Measurements from ENCODE around the gene CTNNBIP1. TPM values are rescaled to one million over a fixed set of nuclear protein-coding genes. Genes with fewer than 3 reads are reported as not detected.

CTNNBIP1 gene
- total RNA-seq, 1 donor from 2014 or later = 33.0 TPM

GRCh38 chr1:9835404-9835757 is 74.7 kb downstream of the CTNNBIP1 start:
- DNase-seq (ENCODE audit: low read depth in 2 of 2) = no peak

DNA sequence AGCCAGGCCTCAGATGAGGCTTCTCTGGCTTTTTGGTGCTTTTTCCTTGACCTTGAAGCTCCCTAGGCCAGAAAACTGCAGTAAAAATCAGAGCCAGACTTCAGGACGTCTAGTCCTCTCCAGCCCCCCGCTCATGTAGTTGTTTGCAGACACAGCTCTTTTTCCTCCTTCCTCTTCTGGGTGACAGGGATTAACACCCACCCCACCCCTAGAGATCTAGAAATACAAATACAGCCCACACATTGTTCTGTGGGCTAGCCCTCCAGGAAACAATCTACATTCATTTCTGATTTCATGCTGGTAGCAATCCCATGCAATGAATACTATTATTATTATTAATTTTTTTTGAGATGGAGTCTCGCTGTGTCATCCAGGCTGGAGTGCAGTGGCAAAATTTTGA is 76.4 kb downstream of the CTNNBIP1 start:
- DNase-seq (ENCODE audit: low read depth in 2 of 2) = no peak

GRCh38 chr1:9827558-9828185 is 82.4 kb downstream of the CTNNBIP1 start:
- DNase-seq (ENCODE audit: low read depth in 2 of 2) = no peak

DNA sequence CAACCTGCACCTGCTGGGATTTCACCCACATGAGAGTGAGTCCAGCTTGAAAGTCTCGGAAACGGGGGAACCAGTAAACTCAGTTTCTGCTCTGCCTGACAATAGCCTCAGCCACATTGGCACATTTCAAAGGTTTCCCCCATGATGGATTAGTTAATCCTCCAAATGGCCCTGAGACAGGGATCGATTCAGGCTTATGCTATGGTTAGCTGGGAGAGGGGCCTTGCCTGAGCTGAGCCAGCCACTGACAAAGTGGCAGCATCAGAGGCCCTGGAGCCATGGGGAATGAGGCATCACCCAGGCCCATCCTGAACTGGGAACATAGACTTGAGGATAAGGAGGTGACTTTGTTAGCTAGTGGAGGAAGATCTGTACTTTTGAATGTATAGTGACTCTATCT is 83.5 kb downstream of the CTNNBIP1 start:
- DNase-seq (ENCODE audit: low read depth in 2 of 2) = no peak

DNA sequence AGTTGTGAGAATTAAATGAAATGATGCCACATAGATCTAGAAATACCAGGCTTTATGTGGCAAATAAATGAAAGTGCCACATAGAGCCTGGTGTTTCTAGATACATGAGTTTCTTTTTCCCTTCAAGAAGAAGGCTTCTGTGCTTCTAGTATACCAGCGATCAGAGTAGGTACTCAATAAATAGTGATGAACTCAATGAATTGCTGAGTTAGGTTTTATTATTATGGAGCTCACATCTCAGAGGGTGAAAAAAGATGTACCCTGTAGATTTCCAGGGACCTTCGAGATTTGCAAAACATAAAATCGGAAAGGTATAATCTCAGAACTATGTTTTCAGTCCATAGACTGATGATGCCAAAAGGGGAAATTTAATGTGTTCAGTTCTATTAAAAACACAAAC is 84.0 kb downstream of the CTNNBIP1 start:
- no peak for DNase-seq (ENCODE audit: low read depth in 2 of 2)

DNA sequence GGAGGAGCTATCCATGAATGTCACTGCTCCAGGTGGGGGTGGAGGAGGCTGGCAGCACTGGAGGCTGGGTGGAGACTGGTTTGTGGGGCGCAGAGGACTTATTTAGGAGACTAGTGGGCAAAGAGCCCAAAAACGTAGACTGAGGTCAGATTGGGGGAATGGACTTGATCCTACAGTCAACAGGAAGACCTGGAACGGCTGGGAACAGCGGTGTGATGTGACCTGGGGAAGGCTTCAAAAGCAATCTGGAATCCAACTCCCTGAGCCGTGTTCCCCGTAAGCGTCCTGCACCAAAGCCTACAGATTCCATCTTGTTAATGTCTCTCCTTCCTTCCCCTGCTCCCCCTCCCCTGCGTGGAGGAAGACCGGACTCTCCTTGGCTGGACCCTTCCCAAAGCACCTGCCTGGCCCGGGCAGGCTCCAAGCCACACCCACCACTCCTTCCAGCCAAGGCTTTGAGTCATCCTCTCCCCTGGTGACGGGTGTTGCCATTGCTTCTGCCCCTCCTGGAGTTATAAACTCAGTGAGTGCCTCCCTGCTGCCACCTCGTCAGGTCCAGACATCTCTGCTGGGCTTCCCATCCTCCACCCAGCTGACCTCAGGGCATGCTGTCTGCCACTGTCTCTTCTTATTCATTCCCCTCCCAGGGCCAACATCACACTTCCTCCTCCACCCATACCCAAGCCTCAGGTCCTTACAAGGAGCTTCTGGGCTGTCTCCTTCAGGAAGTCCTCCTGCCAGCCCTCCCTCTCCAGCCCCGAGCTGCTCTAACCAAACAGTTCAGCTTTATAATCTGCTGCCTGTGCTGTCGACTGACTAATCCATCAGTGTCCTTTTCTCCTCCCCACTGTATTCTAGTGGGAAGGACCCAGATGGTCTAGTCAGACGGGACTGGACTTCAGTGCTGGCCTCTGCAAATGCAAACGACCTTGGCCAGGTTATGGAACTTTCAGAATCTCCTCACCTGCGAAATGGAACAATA is 84.7 kb downstream of the CTNNBIP1 start:
- peak in 1 of 2 donors; percentile 57 for DNase-seq (ENCODE audit: low read depth in 2 of 2)

- DNase-seq (ENCODE audit: low read depth in 2 of 2) = no peak
These were observed 85.4 kb downstream of the CTNNBIP1 start for GRCh38 chr1:9824702-9825089.

GRCh38 chr1:9823943-9824701 is 85.9 kb downstream of the CTNNBIP1 start, which contains the start of gene CLSTN1:
Gene CLSTN1 (minus strand): TSS chr1:9823965. CDS start chr1:9823733, 232 bp downstream.
- peak; percentile 53 to 89 for DNase-seq (ENCODE audit: low read depth in 2 of 2)

GRCh38 chr1:9823693-9823942 is 86.5 kb downstream of the CTNNBIP1 start:
- DNase-seq (ENCODE audit: low read depth in 2 of 2) = no peak

GRCh38 chr1:9822897-9823692 is 87.0 kb downstream of the CTNNBIP1 start:
- DNase-seq (ENCODE audit: low read depth in 2 of 2) = peak in 1 of 2 donors; percentile 13

- DNase-seq (ENCODE audit: low read depth in 2 of 2) = no peak
These were observed 87.6 kb downstream of the CTNNBIP1 start for GRCh38 chr1:9822490-9822889.

DNA sequence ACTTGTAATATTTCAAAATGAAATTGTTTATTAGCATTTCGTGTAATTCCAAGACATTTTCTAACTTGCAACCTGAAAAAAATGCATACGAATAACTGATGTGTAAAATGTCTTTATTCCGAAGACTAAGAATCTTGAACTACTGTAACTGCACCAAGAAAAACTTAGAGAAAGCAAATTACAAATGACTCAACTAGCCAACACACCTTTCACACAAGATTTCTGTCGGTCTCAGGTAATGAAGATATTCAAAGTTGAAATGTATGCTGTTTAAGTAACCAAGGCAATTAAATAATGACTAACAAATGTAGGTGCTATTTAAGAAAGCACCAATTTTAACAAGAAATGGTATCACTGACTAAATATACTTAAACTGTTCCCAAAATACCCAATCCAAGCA is 88.4 kb downstream of the CTNNBIP1 start:
- DNase-seq (ENCODE audit: low read depth in 2 of 2) = no peak

DNA sequence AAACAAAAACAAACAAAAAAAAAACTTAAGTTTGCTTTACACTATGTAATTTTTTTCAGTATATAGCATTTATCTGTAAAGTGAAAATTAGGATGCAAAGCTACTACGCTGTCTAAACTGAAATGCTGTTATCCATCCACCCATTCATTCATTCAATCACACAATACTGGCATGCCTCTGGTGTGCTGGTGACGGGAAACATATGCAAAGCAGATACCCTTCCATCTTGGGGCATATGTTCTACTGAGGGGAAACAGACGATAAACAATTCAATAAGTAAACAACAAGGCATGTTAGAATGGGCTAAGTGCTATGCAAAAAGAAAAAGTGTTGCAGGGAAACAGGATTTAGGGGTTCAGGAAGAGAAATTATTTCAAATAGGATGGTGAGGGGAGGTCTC is 89.5 kb downstream of the CTNNBIP1 start:
- no peak for DNase-seq (ENCODE audit: low read depth in 2 of 2)

DNA sequence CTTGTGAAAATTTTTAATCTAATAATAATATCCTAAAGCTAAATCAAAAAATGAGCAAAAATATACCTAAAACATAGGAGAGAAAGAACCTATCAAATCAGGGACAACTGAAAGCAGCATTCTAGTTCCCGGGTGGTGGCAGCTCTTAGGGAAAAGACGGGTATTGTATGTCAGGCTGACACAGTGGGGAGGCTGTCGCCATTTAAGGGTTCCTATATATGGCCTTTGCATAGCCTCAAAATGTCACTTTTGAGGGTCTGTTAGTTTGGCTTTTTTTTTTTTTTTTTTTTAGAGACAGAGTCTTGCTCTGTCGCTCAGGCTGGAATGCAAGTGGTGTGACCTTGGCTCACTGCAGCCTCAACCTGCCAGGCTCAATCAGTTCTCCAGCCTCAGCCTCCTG is 92.3 kb downstream of the CTNNBIP1 start:
- DNase-seq (ENCODE audit: low read depth in 2 of 2) = no peak

DNA sequence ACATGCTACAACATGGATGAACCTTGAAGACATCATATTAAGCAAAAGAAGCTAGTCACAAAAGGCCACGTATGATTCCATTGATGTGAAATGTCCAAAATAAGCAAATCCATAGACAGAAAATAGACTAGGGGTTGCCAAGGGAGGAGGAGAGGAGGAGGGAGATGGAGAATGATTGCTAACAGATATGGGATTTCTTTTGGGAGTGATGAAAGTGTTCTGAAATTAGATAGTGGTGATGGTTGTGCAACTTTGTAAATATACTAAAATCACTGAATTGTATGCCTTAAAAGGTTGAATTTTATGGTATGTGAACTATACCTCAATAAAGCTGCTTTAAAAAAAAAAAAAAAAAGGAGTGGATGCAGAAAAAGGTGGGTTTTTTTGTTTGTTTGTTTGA is 93.9 kb downstream of the CTNNBIP1 start:
- DNase-seq (ENCODE audit: low read depth in 2 of 2) = no peak

- no peak for DNase-seq (ENCODE audit: low read depth in 2 of 2)
These were observed 94.9 kb downstream of the CTNNBIP1 start for GRCh38 chr1:9815150-9815549.

DNA sequence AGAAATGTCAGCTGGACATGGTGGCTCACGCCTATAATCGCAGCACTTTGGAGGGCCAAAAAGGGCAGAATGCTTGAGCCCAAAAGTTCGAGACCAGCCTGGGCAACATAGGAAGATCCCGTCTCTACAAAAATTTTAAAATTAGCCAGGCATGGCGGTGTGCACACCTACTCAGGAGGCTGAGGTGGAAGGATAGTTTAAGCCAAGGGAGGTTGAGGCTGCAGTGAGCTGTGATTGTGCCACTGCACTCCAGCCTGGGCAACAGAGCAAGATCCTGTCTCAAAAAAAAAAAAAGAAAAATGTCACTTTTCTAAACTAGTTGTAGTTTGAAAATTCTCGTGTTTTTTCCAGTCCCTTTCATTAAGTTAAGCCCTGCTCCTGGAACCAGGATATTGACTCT is 95.5 kb downstream of the CTNNBIP1 start:
- DNase-seq (ENCODE audit: low read depth in 2 of 2) = no peak

DNA sequence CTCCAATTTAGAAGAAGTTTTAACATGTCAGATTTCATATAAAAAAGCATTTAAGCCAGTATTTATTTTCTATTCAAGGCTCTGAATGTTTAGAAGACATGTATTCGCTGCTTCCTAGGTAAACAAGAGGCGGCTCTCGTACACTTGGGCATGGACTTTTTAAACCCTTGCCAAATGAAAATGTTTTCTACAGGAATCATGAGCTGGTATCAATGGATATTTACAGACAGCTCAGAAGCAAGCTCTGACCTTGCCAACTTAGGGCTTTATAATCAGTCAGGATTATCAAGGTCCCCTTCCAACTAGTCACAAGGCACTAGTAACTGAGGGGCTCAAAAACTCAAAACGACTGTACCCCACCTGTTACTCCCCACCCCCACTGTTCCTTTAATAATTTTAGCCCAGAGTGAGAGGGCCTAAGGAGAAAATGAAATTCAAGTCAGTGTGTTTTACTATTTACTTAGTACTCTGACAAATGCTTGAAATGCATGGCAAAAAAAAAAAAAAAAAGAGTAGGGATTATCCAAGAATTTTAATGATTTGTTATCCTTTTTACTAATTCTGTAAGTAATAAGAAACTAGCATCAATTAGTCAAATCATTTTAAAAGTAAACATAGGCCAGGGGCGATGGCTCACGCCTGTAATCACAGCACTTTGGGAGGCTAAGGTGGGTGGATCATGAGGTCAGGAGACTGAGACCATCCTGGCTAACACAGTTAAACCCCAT is 98.7 kb downstream of the CTNNBIP1 start:
- DNase-seq (ENCODE audit: low read depth in 2 of 2) = no peak

- no peak for DNase-seq (ENCODE audit: low read depth in 2 of 2)
These were observed 101.0 kb downstream of the CTNNBIP1 start for GRCh38 chr1:9809100-9809510.

GRCh38 chr1:9808459-9808858 is 101.6 kb downstream of the CTNNBIP1 start:
- DNase-seq (ENCODE audit: low read depth in 2 of 2) = no peak

DNA sequence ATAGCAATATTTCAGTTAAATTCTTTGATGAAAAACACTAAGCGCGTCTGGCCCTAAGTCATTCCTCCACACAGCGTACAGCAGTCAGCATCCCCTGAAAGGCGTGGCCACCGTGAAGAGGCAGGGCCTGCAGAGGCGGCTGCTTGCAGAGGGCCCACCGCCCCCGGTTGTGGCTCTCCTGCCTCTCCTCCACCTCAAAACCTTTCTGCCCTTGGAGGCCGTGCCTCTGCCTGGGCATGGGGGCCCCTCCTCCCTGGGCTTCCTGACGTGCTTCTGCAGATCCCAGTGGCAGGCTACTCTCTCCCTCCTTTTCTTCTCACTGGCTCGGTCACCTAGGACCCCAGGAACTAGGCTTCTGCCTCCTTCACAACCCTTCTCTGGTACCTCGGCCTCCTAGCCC is 102.5 kb downstream of the CTNNBIP1 start:
- no peak for DNase-seq (ENCODE audit: low read depth in 2 of 2)

Measured in dermis microvascular lymphatic vessel endothelial cell (primary cell).